Activated CD8-positive, alpha-beta memory T cell treated with anti-CD3 and anti-CD28 coated beads for 48 hours (primary cell): Measurements from ENCODE around the gene CRB1.

ENCODE experiments used
- DNase-seq, 3 experiments: peaks; one replicate each; pipeline ENCODE4 v3.0.0-alpha.2; 2020; ENCODE audit warnings: low read depth in 2 of 3, low spot score in 2 of 3

The CRB1 gene

GRCh38 chr1:197268012-197268411 lies at the start of gene CRB1:
Gene CRB1, plus strand, starts transcription at chr1:197268252. Its CDS starts 161 bp downstream, at chr1:197268413.
- no peak for DNase-seq

- DNase-seq = no peak
These were observed 49.2 kb upstream of the CRB1 start for GRCh38 chr1:197218857-197219256.

GRCh38 chr1:197222025-197222685 lies 45.9 kb upstream of the CRB1 start:
- DNase-seq = no peak

GRCh38 chr1:197222780-197223179 lies 45.3 kb upstream of the CRB1 start:
- no peak for DNase-seq

- no peak for DNase-seq
These were observed 43.9 kb upstream of the CRB1 start for GRCh38 chr1:197224160-197224559.

GRCh38 chr1:197225611-197226010 lies 42.4 kb upstream of the CRB1 start:
- no peak for DNase-seq

- no peak for DNase-seq
These were observed 33.5 kb upstream of the CRB1 start for GRCh38 chr1:197234581-197234980.

- DNase-seq = no peak
These were observed 32.7 kb upstream of the CRB1 start for GRCh38 chr1:197235355-197235754.

GRCh38 chr1:197247465-197247864 lies 20.6 kb upstream of the CRB1 start:
- no peak for DNase-seq

GRCh38 chr1:197249324-197249723 lies 18.7 kb upstream of the CRB1 start:
- no peak for DNase-seq

GRCh38 chr1:197250616-197251015 lies 17.4 kb upstream of the CRB1 start:
- DNase-seq = no peak

GRCh38 chr1:197252973-197253372 lies 15.1 kb upstream of the CRB1 start:
- DNase-seq = no peak

- DNase-seq = no peak
These were observed 13.2 kb upstream of the CRB1 start for GRCh38 chr1:197254866-197255265.

- DNase-seq = no peak
These were observed 3.0 kb upstream of the CRB1 start for GRCh38 chr1:197264936-197265567.

- no peak for DNase-seq
These were observed 1.0 kb downstream of the CRB1 start for GRCh38 chr1:197269053-197269452.

- DNase-seq = no peak
These were observed 4.7 kb downstream of the CRB1 start for GRCh38 chr1:197272791-197273190.

- DNase-seq = no peak
These were observed 9.1 kb downstream of the CRB1 start for GRCh38 chr1:197277166-197277565.

- DNase-seq = no peak
These were observed 16.3 kb downstream of the CRB1 start for GRCh38 chr1:197284325-197284724.

GRCh38 chr1:197284966-197285365 lies 16.9 kb downstream of the CRB1 start:
- DNase-seq = no peak

- no peak for DNase-seq
These were observed 17.6 kb downstream of the CRB1 start for GRCh38 chr1:197285526-197286205.

GRCh38 chr1:197286634-197287033 lies 18.6 kb downstream of the CRB1 start:
- DNase-seq = no peak

GRCh38 chr1:197287863-197288262 lies 19.8 kb downstream of the CRB1 start:
- DNase-seq = no peak
